ENCODE measurements around the gene IGF1R. TPM values are rescaled to one million over a fixed set of nuclear protein-coding genes. Genes with fewer than 3 reads are reported as not detected.

Gene IGF1R
- total RNA-seq, 3 donors from 2014 or later, result 34.7 to 65.2 (median 47.7) TPM

- peak; percentile 53 for ATAC-seq
- H3K9me3 ChIP-seq, result no peaks in the 10 kb centered on the region
- intact Hi-C loops (cut with DNase I, micrococcal nuclease), result no loop called here
- H3K36me3 ChIP-seq (ENCODE audit: low read depth), result no peaks in the 10 kb centered on the region
- DNase-seq, result peak in 1 of 3 donors; percentile 39
- H3K4me1 ChIP-seq (ENCODE audit: low read depth), result peaks cover 26% of the 10 kb centered on the region
- H3K4me3 ChIP-seq, result no peak overlapping the region
- TF ChIP-seq CTCF (IDR thresholded peaks at IDR 0.05), result no peak
Observed at GRCh38 chr15:98802187-98802586, 153.8 kb downstream of the IGF1R start.

- intact Hi-C loops (cut with DNase I, micrococcal nuclease), result no loop called here
- DNase-seq (no peak), ATAC-seq (no peak)
- Histone ChIP-seq H3K4me3 (no peak overlapping the region), H3K36me3 (ENCODE audit: low read depth) (no peaks in the 10 kb centered on the region), H3K9me3 (no peaks in the 10 kb centered on the region), H3K4me1 (ENCODE audit: low read depth) (peaks cover 26% of the 10 kb centered on the region)
- TF ChIP-seq CTCF (IDR thresholded peaks at IDR 0.05), result no peak
Observed at GRCh38 chr15:98803228-98804056, 155.1 kb downstream of the IGF1R start.

- H3K4me3 ChIP-seq, result no peak overlapping the region
- no peaks in the 10 kb centered on the region for H3K9me3 ChIP-seq
- intact Hi-C loops (cut with DNase I, micrococcal nuclease), result no loop called here
- no peaks in the 10 kb centered on the region for H3K36me3 ChIP-seq (ENCODE audit: low read depth)
- no peak for TF ChIP-seq CTCF (IDR thresholded peaks at IDR 0.05)
- ATAC-seq (no peak), DNase-seq (no peak)
- H3K4me1 ChIP-seq (ENCODE audit: low read depth), result peaks cover 26% of the 10 kb centered on the region
Observed at GRCh38 chr15:98804057-98804380, 155.7 kb downstream of the IGF1R start.

- TF ChIP-seq CTCF (IDR thresholded peaks at IDR 0.05), result no peak
- ATAC-seq (peak; percentile 81), DNase-seq (peak in 1 of 3 donors; percentile 41)
- no peaks in the 10 kb centered on the region for H3K36me3 ChIP-seq (ENCODE audit: low read depth)
- no peak overlapping the region for H3K4me3 ChIP-seq
- H3K9me3 ChIP-seq, result no peaks in the 10 kb centered on the region
- intact Hi-C loops (cut with DNase I, micrococcal nuclease), result no loop called here
- H3K4me1 ChIP-seq (ENCODE audit: low read depth), result peaks cover 13% of the 10 kb centered on the region
Observed at GRCh38 chr15:98805434-98806274, 157.3 kb downstream of the IGF1R start.

GRCh38 chr15:98806275-98806895, 158.0 kb downstream of the IGF1R start:
- peaks cover 5% of the 10 kb centered on the region for H3K4me1 ChIP-seq (ENCODE audit: low read depth)
- no peaks in the 10 kb centered on the region for H3K9me3 ChIP-seq
- ATAC-seq, result no peak
- no peak for DNase-seq
- intact Hi-C loops (cut with DNase I, micrococcal nuclease), result no loop called here
- no peak overlapping the region for H3K4me3 ChIP-seq
- no peak for TF ChIP-seq CTCF (IDR thresholded peaks at IDR 0.05)
- H3K36me3 ChIP-seq (ENCODE audit: low read depth), result no peaks in the 10 kb centered on the region
